T-helper 1 cell (primary cell): ENCODE data around the gene RNF26.

Experiments
- DNase-seq, 5 donors: peaks; one replicate each; pipeline ENCODE4 v3.0.0-alpha.2; 2012 to 2020

Gene RNF26

DNA sequence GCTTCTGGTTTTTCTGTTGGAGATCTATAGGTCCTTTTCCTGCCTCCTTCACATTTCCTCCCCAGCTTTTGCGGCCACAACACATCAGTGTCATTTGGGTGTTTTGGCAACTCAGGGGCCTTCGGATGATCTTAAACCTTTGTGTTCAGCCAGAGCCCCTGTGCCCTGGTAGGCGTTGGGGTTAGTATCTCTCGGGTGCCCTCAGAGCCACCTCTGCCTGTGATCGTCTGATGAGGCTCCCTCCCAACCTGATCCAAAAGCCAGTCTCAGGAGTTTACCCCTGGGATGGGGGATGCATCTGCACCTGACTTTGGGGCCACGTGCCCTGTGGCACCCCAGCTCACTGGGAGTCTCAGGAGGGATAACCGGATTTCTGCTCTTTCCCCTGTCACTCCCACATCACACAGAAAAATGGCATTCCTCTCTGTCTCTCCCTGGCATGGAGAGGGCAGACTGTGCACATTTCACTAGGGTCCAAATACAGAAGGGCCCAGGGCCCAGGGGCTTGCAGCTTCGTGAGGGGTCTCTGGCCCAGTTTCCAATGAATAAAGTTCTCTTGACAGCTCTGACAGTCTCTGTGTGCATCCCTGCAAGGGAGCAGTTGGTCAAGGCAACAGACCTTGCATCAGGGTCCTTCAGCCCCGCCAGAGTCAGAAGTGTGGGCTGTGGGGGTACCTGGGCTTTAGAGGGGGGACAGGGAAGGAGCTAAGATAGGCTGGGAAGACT lies 2.6 kb downstream of the RNF26 start:
- no peak for DNase-seq

DNA sequence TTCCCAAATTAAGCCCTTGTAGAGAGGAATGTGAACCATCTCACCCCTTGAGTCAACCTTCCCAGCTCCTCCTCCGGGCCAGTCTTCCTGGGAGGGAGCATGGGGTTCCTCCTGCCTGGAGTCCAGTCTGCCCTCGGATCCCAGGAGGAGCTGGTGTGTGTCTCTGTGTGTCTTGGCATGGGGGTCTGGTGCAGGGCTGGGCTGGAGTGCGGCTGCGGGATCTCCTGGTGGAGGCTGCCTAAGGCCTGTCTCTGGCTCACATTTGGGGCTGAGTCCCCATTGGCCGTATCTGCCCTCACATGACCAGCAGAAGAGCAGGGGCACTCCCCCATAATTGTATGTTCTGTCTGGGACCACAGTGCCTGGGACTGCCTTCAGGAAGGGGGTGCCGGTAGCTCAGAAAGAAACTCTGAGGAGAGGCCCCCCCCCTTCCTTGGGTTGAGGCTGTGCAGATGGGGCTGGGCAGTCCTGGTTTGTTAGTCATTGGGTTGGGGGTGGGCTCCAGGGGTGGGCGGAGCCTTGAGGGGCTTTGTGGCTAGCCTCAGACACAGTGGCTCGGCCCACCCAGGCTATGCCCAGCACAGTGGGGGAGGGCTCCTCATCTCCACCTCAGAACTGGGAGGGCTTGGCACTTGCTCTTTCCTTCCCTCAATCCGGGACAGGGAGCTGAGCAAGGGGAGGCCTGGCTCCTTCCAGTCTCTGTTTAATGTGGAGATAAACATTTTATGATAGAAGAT lies 3.4 kb downstream of the RNF26 start:
- DNase-seq: no peak

DNA sequence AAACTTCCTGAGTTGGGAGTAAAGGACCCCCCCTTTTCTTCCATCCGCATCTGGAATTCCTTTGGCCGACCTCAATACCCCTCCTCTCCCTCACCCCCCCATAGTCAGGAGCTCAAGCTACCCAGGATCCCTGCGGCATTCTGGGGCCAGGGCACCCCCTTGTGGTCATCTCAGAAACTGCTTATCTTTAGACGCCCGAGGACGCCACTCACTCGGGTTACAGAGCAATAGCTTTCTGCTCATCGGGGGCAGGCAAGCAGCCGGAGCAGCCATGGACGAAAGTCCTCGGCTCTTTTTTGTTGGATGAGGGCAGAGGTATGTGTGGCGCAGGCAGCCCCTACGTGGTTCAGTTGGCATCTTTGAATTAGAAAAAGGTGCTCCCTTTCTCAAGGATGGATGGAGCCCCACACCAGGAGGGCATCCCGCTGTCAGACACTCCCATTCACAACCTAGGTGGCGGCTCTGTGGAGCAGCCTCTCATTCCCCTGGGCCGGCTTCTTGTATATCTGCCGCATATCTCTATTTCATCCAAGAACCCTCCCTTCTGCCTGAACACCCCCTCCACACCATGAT lies 4.1 kb downstream of the RNF26 start:
- DNase-seq: peak in 4 of 5 donors; percentile 46 to 64 (median 60)

DNA sequence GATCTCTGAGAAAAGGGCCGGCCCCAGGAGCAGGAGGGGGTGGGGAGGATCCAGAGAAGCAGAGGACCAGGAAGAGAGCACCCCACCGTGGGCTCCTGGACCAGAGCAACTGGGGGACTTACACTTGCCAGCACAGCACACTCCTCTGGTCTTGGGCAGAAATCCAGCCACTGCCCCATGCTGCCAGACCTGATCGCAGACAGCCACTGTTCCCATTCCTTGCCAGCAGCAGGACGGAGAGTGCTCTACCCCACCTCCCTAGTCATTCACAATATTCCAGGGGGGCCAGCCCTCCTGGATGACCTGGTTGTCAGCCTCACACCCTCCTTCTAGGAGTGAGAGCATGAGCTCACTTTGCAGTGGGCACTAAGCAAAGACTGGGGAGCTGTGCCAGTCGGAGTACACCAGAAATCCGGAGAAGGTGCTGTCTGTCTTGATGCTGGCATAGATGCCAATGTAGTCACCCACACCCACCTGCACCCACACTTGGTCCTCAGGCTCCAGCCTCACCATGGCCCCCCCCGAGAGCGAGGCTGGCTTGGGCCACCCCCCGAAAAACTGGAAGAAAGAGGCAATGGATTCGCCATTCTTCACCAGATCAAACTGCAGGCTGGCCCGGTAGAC lies 4.8 kb downstream of the RNF26 start:
- no peak for DNase-seq

DNA sequence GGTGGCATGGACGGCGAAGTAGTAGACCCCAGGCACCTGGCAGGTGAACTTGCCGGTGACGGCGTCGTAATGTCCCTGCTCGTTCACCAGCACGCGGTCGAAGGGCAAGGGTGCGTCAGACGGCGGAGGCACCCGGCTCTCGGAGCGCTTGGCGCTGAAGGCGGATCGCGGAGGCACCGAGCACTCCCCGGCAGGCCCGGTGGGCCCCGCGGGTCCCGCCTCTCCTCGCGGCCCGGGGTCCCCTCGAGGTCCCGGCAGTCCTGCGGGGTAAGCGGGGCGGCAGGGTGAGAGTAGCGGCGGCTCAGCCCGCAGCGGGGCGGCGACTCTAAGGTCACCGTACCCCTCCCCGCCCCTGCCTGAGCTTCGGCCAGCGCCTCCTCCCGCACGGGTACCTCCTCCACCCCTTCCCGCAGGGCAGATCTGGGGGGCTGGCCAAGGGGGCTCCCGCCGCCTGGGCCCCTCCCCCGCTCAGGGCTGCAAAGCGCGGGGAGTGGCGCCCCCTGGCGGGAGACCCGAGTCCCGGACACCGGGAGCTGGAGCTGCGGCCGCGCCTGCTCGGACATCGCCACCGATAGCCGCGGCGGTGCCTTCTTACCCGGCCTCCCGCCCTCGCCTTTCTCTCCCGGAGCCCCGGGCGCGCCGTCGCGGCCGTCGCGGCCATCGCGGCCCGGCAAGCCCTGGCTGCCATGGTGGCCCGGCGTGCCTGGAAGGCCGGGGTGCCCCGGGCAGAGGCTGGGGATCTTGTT lies 5.4 kb downstream of the RNF26 start:
- no peak for DNase-seq

DNA sequence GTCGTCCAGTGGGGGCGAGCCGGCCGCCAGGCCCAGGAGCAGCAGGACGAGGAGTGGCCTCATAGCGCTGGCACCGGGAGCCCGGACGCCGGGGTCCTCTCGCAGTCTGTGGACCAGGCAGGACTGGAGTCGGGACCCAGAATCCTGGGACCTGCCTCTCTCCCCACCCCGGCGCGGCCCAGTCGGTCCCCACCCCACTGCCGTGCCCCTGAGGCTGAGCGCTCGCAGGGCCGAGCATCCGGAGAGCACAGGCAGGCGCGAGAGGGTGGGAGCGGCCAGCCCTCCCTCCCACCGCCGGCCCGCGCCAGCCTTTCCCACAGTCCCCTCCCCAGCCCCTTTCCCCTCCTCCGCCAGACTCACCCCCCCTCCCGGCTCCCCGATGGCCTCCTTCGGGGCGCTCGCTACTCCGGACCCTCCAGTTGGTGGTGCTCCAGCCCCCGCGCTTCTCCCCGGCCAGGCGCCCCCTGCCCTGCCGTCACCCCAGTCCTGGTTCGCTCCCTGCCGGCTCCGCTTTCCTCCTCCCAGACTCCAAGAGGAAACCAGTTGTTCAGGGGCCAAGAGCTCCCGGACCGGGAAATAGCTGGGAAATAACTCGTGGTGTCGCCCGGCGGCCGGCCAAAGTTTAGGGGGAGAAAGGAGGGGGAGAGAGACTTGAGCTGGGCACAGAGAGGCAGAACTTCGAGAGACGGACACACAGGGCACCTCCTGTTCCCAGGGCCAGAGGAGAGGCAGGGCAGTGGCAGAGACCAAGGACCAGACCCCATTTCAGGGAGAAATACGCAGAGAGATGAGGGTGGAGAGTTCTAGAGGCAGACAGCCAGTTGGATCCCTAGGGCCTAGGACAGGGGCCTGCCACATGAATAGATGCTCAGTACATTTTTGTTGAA lies 6.3 kb downstream of the RNF26 start, which contains the start of gene C1QTNF5:
Gene C1QTNF5 (minus strand): TSS at position 549 of the 887 bp plus-strand sequence. CDS start 486 bp downstream, at position 63.
- no peak for DNase-seq

DNA sequence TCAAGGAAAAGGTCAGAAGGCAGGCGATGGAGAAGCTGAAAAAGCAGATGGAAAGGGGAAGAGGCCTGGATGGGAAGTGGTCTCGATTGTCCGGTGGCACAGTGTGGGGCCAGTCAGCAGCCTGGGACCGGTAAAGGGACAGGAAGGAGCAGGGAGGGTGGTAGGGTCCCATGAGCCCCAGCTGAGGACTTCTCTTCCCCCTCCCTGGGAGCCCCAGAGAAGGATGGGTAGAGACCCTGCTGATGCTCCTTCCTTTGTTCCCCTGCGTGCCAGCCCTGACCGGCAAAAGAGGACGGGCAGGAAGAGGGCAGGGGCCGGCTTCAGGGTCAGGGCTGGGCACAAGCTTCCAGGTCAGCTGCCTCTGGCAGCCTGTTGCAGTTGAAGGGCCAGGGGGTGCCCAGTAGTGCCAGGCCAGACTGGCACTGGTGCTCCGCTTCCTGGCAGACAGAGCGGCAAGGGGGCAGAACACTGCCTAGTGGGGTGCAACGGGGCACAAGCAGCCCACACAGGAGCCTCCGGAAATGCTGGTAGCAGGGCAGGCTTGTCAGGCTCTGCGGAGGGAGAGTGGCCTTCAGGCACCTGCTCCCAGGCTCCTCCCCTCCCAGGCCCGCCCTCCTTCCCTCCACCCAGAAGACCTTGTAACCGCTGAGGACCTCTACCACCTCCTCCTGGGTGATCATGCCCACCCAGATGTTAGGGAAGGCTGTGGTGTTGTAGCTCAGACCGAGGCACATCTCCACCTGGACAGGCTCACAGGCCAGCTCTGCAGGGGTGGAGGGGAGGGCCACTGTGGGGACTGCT lies 7.1 kb downstream of the RNF26 start:
- DNase-seq: no peak

DNA sequence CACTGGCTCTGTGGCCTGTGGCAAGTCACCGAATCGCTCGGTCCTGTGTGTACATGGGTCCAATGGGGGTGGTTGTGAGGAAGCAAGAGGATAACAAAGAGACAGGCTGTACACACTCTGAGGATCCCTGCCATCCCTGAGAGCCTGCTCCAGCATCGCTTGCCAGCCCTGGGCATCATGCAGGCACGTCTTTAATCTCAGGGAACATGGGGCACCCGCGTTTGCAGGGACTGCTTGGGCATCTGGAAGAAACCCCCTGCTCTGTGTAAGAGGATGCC lies 7.6 kb downstream of the RNF26 start:
- DNase-seq: no peak

DNA sequence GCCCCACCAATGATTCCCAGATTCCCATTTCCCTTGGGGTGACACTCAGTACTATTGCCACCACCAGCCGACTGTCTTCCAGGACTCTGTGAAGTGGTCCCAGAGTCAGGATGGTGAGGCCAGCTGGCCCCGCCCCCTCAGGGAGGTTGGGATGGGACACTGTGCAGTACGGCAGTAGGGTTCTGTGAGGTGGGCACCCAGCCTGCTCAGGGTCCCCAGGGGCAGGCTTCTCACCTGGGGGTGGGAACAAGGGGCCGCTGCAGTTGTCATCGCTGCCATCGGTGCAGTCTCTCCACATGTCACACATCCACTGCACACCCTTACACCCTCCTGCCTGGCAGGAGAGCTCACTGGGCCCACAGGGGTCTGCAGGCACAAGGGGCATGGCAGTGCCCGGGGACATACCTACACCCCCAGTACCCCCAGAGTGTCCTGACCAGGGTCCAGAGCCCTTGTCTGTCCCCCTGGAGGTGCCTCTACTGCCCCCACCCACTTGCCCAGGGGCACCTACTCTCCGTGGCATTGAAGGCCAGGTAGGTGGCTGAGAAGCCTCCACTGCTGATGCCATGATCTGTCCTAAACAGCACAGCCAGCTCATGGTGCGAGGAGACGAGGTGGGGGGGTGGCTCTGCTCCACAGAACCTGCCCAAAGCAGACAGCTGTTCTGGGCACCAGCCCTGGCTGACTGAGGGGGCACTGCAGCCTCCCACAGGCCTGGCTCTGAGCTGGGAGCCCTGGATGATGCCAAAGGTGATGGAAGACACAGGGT lies 8.2 kb downstream of the RNF26 start:
- no peak for DNase-seq

DNA sequence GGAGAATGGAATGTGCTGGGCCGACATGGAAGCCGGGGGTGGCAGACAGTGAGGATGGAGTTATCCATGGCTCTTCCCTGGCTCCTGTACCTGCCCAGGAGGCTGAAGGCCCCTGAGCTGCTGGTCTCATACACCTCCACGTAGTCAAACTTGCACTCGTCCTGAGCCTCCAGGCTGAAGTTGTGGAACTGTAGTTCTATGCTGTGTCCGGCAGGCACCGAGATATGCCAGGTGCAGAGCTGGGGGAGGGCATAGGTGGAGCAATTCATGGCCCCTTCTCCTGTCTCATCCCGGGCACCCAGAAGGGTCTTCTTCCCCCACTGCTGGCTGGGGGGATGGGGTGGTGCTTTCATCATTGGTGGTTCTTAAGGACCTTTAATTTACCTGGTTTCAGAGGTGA lies 9.4 kb downstream of the RNF26 start:
- DNase-seq: no peak

DNA sequence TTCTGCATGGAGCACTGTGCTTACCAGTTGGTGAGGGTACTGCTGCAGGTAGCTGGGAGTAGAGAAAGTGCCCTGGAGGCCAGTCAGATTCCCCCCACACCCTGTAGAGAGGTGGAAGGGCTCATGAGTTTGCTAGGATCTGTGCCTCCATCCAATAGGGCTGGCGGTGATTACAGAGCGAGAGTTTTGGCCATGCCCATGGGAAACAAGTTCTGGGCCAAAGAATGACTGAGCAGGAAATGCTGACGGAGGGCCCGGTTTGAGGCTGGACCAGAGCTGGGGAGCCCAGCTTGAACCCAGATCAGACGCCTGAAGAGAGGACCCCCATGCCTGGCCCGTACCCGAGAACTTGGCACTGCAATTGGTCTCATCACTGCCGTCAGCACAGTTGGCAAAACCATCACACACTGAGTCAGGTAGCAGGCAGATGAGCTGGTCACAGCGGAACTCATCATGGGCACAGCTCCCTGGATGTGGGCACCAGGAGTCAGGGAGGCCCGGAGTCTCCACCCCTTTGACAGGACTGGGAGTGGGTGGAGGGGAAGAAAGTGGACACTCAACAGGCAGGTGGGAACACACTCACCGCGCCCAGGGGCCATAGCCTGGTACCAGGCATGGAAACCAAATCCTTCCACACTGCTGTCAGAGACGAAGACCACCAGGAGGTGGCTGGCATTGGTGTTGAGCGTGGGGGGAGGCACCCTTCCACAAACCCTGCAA lies 10.1 kb downstream of the RNF26 start:
- DNase-seq: no peak

DNA sequence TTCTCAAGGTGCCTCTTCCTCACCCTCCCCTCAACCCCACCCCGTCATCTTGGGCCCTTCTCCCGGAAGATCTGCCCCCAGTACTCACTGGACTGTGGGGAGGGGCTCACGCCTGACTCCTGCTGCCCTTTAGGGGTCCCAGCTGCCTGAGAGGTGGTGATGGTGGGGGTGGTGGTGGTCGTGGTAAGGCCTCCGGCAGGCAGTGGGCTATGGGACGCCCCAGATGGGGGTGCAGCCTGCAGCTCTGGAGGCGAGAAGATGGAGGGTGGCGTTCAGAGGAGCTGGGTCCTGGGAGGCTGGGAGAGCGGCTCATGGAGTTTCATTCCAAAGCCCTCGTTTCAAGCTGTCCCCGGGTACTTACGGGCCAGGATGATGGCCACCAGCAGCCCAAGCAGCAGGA lies 11.4 kb downstream of the RNF26 start:
- DNase-seq: no peak

DNA sequence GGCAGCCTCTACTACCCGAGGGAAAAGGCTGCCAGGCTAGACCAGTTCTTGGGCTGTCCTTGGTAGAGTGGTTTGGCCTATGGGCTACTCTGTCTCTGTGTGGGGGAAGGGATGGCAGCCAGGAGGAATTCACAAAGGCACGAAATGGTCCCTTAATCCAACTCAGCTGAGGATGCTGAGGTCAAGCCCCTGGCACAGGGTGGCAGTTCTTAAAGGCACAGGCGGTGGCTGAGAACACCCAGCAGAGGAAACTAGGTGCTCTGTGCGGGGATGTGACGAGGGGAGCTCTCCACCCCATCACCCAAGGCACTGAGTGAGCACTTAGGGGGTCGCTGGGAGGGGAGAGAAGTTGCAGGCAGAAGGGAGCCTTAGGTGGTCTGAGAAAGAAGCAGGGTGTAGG lies 12.3 kb downstream of the RNF26 start, which contains the start of gene MFRP:
Gene MFRP (minus strand): TSS at position 101 of the 400 bp plus-strand sequence. CDS start 192 bp downstream, outside the sequence.
- no peak for DNase-seq

DNA sequence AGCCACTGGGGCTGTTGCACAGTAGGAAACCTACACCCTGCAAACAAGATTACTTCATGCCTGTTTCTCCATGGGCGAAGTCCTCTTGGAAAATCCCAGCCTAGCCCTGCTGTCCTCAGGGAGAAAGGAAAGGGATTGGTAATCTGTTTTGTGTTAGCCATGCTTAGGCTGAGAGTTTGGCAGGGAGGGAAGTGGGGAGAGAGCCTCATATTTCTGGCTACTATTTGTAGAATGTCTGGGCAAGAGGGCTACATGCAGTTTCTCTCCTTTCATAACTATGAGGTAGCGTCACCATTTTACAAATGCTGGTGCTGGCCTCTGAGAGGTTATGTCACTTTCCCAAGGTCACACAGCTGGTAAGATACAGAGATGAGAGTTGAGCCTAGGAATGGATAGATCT lies 12.9 kb downstream of the RNF26 start:
- no peak for DNase-seq

DNA sequence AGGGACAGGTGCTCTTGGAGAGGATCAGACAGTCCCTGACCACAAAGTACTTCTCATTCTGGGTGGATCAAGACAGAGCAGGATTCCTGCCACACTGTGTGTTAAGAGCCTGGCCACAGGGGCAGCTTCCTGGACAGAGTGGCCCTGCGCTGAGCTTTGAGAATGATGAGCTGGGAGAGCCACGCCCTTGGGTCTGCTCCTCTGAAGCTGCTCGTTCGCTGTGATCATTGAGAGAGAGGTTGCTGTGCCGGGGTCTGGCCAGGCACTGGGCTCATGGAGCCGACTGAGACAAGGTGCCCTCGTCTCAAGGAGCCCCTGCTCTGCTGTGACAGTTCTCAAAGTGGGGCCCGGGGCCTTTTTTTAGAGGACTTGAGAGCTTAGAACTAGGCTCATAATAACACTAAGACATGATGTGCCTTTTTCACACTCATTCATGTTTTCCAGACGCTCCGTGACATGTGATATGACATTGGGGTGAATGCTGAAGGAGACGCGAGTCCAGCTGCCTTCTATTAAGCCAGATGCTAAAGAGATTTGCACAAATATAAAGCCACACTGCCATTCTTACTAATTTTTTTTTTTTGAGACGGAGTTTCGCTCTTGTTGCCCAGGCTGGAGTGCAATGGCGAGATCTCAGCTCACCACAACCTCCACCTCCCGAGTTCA lies 13.7 kb downstream of the RNF26 start:
- DNase-seq: no peak

DNA sequence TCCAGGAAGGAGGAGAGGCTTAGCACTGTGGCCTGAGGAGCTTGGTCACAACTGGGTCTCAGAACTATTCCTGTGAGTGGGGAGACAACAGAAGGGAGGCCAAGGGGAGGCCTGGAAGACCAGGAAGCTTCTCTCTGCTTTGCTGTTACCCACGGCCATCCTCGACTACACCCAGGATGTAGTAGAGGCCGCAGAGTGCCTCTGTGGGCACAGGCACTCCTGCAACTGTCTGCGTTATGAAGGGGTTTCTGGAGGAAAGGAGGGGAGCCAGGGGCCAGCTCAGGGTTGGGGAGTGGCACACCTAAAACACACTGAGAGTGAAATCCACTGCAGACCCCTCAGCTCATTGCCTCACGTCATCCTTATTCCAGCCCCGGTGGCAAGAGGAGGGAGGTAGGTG lies 16.0 kb downstream of the RNF26 start:
- DNase-seq: no peak

DNA sequence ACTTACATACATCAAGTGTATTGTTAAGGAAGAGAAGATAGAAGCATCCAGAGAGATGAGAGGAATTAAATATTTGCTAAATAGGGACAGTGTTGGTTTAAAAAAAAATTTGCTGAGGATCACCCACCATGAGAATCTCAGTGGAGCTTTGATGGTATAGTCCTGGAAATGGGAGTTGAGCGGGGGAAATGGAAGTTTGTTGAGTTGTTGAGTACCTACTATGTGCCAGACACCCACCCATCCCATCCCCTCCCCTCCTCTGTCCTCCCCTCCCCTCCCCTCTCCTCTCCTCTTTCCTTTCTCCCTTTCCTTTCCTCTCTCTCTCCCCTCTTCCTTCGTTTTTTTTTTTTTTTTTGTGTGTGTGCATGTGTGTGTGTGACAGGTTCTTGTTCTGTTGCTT lies 16.9 kb downstream of the RNF26 start:
- DNase-seq: no peak

DNA sequence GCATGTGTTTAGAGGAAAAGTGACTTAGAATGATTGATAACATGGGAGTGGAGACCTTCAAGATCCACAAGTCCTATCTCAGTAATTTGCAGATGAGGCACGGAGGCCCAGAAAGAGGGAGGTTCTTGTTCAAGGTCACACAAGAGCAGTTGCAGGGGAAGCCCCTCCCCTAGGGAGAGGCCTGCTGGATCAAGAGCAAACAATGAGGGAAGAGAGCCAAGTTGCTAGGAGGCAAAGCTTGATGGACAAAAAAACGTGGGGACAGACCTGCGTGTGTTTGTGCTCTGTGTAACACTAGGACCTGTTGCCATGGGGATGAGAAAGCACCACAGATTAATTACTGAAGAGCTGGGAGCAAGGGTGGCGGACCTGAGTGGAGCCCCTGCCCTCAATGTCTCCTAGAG lies 18.5 kb downstream of the RNF26 start:
- no peak for DNase-seq
